SH-SY5Y (cell line): Measurements from ENCODE around the gene CLASP1.

Experiments
- GATA2 ChIP-seq: IDR thresholded peaks from 2 replicates; pipeline ENCODE4 v1.6.1; 2011; ENCODE audit warnings: mild to moderate bottlenecking, low read depth, low read length
- GATA3 ChIP-seq: IDR thresholded peaks from 2 replicates; pipeline ENCODE4 v1.6.1; 2011; ENCODE audit warnings: low read depth, mild to moderate bottlenecking, low read length, moderate library complexity

The CLASP1 gene

GRCh38 chr2:121579309-121579708 lies 70.0 kb downstream of the CLASP1 start:
- TF ChIP-seq GATA3 = peak; percentile 36; the same call in 1 of the 2 replicates
- peak; percentile 45; the same call in 1 of the 2 replicates for TF ChIP-seq GATA2

- TF ChIP-seq GATA3 = no peak
- TF ChIP-seq GATA2 = no peak
These were observed 71.9 kb downstream of the CLASP1 start for GRCh38 chr2:121577381-121577780.

- TF ChIP-seq GATA2 (no peak), GATA3 (no peak)
These were observed 73.0 kb downstream of the CLASP1 start for GRCh38 chr2:121576263-121576662.

GRCh38 chr2:121575800-121576199 lies 73.5 kb downstream of the CLASP1 start:
- TF ChIP-seq GATA2 (no peak), GATA3 (no peak)

GRCh38 chr2:121570667-121571055 lies 78.6 kb downstream of the CLASP1 start:
- TF ChIP-seq GATA3 = no peak
- TF ChIP-seq GATA2 = no peak

- TF ChIP-seq GATA3 (no peak), GATA2 (no peak)
These were observed 79.1 kb downstream of the CLASP1 start for GRCh38 chr2:121570036-121570666.

GRCh38 chr2:121567957-121568409 lies 81.3 kb downstream of the CLASP1 start:
- TF ChIP-seq GATA3 (no peak), GATA2 (no peak)

- TF ChIP-seq GATA3 = no peak
- TF ChIP-seq GATA2 = no peak
These were observed 81.8 kb downstream of the CLASP1 start for GRCh38 chr2:121567452-121567851.

- TF ChIP-seq GATA3 (no peak), GATA2 (no peak)
These were observed 83.6 kb downstream of the CLASP1 start for GRCh38 chr2:121565389-121566250.

- TF ChIP-seq GATA3 = no peak
- TF ChIP-seq GATA2 = no peak
These were observed 84.4 kb downstream of the CLASP1 start for GRCh38 chr2:121564905-121565304.

GRCh38 chr2:121562269-121563176 lies 86.7 kb downstream of the CLASP1 start:
- no peak for TF ChIP-seq GATA2
- no peak for TF ChIP-seq GATA3

GRCh38 chr2:121561617-121562268 lies 87.5 kb downstream of the CLASP1 start:
- TF ChIP-seq GATA2 (no peak), GATA3 (no peak)

GRCh38 chr2:121558329-121558728 lies 90.9 kb downstream of the CLASP1 start:
- TF ChIP-seq GATA2 (no peak), GATA3 (no peak)
